H1 (cell line): ENCODE results near the gene CRIP1.

ENCODE experiments used
- CHD2 ChIP-seq: IDR thresholded peaks from 2 replicates; pipeline ENCODE4 v1.6.1; 2012; ENCODE audit warnings: low read length, improper control_type of control experiment
- EP300 ChIP-seq, 2 experiments: IDR thresholded peaks; 1 replicate in 1 of 2; 2 replicates in 1 of 2; pipeline ENCODE4 v1.6.1; 2011 to 2012; ENCODE audit warnings: low read depth in 2 of 2, low read length in 2 of 2, mild to moderate bottlenecking in 2 of 2, borderline replicate concordance in 1 of 2, inconsistent platforms in 1 of 2, moderate library complexity in 1 of 2
- KDM5A ChIP-seq: fragments of 200-600 bp; IDR thresholded peaks from 2 replicates; pipeline ENCODE4 v1.7.1; 2012; ENCODE audit warnings: mild to moderate bottlenecking, low read length, inconsistent platforms, mixed read lengths
- MAX ChIP-seq: IDR thresholded peaks from 2 replicates; pipeline ENCODE4 v1.6.1; 2012; ENCODE audit warnings: inconsistent platforms
- POLR2AphosphoS5 ChIP-seq: IDR thresholded peaks from 2 replicates; pipeline ENCODE4 v1.6.1; 2011; ENCODE audit warnings: low read depth, low read length
- RAD21 ChIP-seq, 2 experiments: IDR thresholded peaks in 1 of 2; conservative IDR thresholded peaks in 1 of 2; 2 replicates each; pipeline ENCODE4 v1.6.1; 2011; ENCODE audit warnings: low read depth in 2 of 2, low read length in 2 of 2, improper control_type of control experiment in 1 of 2, inconsistent platforms in 1 of 2, mild to moderate bottlenecking in 1 of 2, moderate library complexity in 1 of 2
- SRF ChIP-seq: IDR thresholded peaks from 2 replicates; pipeline ENCODE4 v1.6.1; 2011; ENCODE audit warnings: mild to moderate bottlenecking, low read depth, low read length, moderate library complexity
- TEAD4 ChIP-seq: IDR thresholded peaks from 2 replicates; pipeline ENCODE4 v1.6.1; 2012; ENCODE audit warnings: low read depth, low read length, inconsistent platforms, mixed read lengths
- YY1 ChIP-seq: IDR thresholded peaks from 2 replicates; pipeline ENCODE4 v1.6.1; 2011; ENCODE audit warnings: low read depth, mild to moderate bottlenecking, low read length
- TF ChIP-seq, protein P1 (sequence below), 3 experiments: IDR thresholded peaks; 1 replicate in 2 of 3; 2 replicates in 1 of 3; pipeline versions ENCODE4 v1.5.1 to v1.6.1; 2011; ENCODE audit warnings: low read length in 3 of 3, mild to moderate bottlenecking in 3 of 3, inconsistent platforms in 2 of 3, low read depth in 1 of 3, moderate library complexity in 1 of 3; ENCODE audit not compliant: insufficient read depth in 1 of 3; ENCODE audit errors: control extremely low read depth in 1 of 3

DNA sequence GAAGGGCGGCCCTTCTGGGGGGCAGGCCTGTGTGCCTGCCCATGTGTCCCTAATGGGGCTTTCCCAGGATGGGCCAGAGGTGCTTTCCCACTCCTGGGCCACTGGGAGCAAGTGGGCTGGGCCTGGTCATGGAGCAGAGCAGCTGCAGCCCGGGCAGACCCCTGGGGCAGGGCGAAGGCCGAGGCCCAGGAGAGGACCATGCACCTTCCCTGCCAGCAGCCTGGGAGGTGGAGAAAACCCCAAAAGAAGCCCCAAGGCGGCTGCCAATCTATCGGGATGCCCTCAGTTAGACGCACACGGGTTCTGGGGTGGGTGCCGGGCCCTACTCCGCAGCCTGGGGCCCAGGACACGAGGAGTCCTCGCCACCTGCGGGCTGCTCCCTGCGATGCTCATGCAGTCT lies 28.1 kb upstream of the CRIP1 start:
- TF ChIP-seq, protein P1, sequence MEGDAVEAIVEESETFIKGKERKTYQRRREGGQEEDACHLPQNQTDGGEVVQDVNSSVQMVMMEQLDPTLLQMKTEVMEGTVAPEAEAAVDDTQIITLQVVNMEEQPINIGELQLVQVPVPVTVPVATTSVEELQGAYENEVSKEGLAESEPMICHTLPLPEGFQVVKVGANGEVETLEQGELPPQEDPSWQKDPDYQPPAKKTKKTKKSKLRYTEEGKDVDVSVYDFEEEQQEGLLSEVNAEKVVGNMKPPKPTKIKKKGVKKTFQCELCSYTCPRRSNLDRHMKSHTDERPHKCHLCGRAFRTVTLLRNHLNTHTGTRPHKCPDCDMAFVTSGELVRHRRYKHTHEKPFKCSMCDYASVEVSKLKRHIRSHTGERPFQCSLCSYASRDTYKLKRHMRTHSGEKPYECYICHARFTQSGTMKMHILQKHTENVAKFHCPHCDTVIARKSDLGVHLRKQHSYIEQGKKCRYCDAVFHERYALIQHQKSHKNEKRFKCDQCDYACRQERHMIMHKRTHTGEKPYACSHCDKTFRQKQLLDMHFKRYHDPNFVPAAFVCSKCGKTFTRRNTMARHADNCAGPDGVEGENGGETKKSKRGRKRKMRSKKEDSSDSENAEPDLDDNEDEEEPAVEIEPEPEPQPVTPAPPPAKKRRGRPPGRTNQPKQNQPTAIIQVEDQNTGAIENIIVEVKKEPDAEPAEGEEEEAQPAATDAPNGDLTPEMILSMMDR (IDR thresholded peaks at IDR 0.05; ENCODE audit: control extremely low read depth in 1 of 3, insufficient read depth in 1 of 3, low read depth in 1 of 3, low read length in 3 of 3) = no peak
- no peak for TF ChIP-seq SRF
- TF ChIP-seq YY1 = no peak
- no peak for TF ChIP-seq EP300 (IDR thresholded peaks at IDR 0.05; ENCODE audit: borderline replicate concordance in 1 of 2, low read depth in 2 of 2, low read length in 2 of 2)
- TF ChIP-seq RAD21 (IDR thresholded peaks at IDR 0.05 in 1 of 2, conservative IDR thresholded peaks at IDR 0.05 in 1 of 2; ENCODE audit: low read depth in 2 of 2, low read length in 2 of 2) = no peak
- no peak for TF ChIP-seq KDM5A
- TF ChIP-seq MAX = no peak
- no peak; the same call in 1 of the 2 replicates for TF ChIP-seq POLR2AphosphoS5
- TF ChIP-seq TEAD4 = no peak
- TF ChIP-seq CHD2 = no peak
